Adrenal gland (tissue), 5 donors: Measurements from ENCODE around the gene HOMER1.

Experiments
- POLR2A ChIP-seq, 2 donors: fragments of 450-650 bp; IDR thresholded peaks; one replicate each; pipeline ENCODE4 v1.6.1; 2017; ENCODE audit warnings: antibody characterized with exemption in 2 of 2, mild to moderate bottlenecking in 2 of 2, moderate library complexity in 1 of 2
- TF ChIP-seq, protein P1 (sequence below), 6 experiments: fragments of 450-650 bp in 4 of 6; fragments of 200-600 bp in 2 of 6; sonication (generic) in 1 of 6; IDR thresholded peaks; 1 replicate in 5 of 6; 2 replicates in 1 of 6; pipeline versions ENCODE4 v1.5.1 to v1.8.0; 2016 to 2021; ENCODE audit warnings: antibody characterized with exemption in 6 of 6, mild to moderate bottlenecking in 2 of 6, moderate library complexity in 1 of 6
- donor health status: DM: no; HTN: no; CAD: no.

DNA sequence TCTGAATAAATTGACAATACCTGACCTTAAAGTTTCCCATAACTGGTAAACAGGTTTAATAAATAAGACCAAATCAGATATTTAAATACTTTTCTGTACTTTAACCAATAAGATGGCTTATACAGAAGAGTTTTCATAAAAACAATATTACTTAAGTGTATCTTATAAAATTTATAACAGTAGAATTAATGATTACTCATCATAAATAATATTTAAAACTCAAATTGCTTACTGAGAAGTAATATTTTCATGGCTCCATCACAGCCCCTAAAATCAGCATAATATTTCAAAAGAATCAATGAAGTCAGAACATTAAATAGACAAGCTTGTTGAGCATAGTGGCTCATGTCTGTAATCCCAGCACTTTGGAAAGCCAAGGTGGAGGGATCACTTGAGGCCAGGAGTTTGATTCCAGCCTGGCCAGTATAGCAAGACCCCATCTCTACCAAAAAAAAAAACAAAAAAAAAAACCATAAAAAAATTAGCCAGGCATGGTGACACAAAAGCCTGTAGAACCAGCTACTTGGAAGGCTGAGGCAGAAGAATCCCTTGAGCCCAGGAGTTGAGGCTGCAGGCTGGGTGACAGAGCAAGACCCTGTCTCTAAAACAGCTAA lies 23.5 kb downstream of the HOMER1 start:
- TF ChIP-seq, protein P1, sequence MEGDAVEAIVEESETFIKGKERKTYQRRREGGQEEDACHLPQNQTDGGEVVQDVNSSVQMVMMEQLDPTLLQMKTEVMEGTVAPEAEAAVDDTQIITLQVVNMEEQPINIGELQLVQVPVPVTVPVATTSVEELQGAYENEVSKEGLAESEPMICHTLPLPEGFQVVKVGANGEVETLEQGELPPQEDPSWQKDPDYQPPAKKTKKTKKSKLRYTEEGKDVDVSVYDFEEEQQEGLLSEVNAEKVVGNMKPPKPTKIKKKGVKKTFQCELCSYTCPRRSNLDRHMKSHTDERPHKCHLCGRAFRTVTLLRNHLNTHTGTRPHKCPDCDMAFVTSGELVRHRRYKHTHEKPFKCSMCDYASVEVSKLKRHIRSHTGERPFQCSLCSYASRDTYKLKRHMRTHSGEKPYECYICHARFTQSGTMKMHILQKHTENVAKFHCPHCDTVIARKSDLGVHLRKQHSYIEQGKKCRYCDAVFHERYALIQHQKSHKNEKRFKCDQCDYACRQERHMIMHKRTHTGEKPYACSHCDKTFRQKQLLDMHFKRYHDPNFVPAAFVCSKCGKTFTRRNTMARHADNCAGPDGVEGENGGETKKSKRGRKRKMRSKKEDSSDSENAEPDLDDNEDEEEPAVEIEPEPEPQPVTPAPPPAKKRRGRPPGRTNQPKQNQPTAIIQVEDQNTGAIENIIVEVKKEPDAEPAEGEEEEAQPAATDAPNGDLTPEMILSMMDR (IDR thresholded peaks at IDR 0.05) = no peak
- no peak for TF ChIP-seq POLR2A (IDR thresholded peaks at IDR 0.05)
